GM19372 (cell line): ENCODE measurements around the gene NDUFAF5.
A peak's percentile ranks its signal among the peaks of the same experiment; 100 is the strongest.
"Not testable (repeated sequence)": the region's sequence is repeated elsewhere in the genome, so short reads cannot be mapped to it uniquely, and the experiment has no call there.

Source experiments
- ATAC-seq: cut with Tn5 transposase; IDR thresholded peaks from one replicate; pipeline ENCODE4 v1.9.1; 2021; ENCODE audit warnings: mild to moderate bottlenecking, low read depth, moderate library complexity; ENCODE audit not compliant: unreplicated experiment

Gene NDUFAF5, protein sequence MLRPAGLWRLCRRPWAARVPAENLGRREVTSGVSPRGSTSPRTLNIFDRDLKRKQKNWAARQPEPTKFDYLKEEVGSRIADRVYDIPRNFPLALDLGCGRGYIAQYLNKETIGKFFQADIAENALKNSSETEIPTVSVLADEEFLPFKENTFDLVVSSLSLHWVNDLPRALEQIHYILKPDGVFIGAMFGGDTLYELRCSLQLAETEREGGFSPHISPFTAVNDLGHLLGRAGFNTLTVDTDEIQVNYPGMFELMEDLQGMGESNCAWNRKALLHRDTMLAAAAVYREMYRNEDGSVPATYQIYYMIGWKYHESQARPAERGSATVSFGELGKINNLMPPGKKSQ

DNA sequence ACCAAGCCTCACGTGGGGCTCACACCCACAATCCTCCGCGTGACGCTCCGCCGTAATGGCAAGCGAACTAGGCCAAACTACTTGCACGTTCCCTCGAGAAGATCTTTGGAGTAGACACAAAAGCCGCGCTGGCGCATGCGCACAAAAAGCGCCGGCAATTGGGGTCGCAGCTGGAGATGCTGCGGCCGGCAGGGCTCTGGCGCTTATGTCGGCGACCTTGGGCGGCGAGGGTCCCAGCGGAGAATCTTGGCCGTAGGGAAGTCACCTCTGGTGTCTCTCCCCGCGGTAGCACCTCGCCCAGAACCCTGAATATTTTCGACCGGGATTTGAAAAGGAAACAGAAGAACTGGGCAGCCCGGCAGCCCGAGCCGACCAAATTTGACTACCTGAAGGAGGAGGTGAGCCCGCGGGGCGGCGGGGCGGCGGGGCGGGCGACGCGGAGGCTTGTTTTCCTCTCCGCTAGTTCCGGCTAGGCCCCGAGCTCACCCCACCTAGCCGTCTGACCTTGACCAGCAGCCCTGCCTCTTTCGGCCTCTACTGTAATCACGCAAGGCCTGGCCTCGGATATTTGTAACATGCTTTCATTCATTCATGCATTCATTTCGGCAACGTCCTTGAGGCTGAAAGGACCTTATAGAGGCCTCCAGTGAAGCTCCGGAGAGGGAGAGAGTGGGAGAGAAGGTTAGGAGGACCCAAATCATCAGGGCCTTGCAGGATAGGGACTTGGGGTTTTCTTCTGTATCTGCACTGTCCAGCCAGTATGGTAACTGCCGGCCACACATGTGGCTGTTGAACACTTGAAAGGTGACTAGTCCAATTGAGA is at the start of gene NDUFAF5, which contains the start of gene ESF1:
NDUFAF5 (plus strand) TSS at position 136 of the 823 bp plus-strand sequence; CDS start at position 177, 41 bp downstream.
ESF1 (minus strand) TSS at position 27 of the 823 bp plus-strand sequence. CDS start 1,779 bp downstream, outside the sequence.
- ATAC-seq: peak; percentile 91

DNA sequence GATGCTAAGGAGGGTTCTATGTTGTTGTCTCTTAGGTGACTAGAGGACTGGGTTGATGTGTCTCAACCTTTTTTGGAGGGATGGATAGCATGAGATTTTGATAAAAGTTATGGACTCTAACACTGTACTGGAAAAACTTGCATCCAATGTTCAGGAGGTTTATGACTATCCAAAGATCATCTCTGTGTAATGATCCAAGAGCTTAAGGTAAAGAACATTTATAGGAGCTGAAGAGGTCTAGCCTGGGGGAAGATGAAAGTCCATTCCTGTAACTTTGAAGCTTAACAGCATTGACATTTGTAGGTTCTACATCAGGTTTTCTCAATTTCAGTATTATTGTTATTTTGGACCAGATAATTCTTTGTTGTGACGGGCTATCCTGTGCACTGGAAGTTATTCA is 49.0 kb upstream of the NDUFAF5 start:
- no peak for ATAC-seq

DNA sequence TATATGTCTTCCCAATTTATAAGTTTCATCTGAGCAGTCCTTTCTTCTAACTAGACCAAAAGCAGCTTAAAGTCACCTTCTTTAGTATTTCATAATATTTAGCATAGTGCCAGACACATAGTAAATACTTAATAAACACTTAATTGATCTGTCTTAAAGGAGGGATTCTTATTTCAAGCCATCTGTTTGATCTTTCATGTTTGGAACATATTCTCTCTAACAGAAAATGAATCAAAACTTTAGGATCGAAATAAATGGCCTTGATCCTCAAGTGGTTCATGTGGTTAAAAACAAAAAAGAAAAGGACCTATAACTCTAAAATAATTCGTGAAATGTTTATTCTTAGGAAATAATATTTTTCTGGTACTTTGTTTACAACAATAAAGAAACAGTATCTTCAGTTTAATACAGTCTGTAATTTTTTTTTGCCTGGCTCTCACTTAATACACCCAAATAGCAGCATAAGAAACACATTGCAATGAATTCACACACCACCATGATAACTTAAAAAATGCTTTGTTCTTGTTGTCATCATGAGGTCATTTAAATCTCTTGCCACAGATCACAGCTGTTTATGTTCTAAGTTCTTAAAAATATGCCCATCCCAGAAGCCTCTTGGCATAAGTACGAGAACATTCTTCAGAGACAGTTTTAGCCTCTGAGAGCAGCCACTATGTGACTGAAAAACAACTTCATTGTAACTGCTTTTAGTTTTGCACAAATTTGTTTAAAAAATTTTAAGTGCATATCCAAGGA is 48.2 kb upstream of the NDUFAF5 start:
- no peak for ATAC-seq

DNA sequence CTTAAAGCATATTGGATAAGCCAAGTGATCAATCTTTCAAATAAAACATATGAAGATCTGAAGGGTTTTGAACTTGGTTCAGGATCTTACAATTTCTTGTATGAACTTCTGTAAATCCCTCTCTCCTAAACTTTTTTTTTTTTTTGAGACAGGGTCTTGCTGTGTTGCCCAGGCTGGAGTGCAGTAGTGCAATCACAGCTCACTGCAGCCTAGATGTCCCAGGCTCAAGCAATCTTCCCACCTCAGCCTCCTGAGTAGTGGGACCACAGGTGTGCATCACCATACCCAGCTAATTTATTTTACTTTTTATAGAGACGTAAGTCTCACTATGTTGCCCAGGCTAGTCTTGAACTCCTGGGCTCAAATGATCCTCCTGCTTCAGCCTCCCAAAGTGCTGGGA is 46.6 kb upstream of the NDUFAF5 start:
- ATAC-seq: not testable (repeated sequence)

DNA sequence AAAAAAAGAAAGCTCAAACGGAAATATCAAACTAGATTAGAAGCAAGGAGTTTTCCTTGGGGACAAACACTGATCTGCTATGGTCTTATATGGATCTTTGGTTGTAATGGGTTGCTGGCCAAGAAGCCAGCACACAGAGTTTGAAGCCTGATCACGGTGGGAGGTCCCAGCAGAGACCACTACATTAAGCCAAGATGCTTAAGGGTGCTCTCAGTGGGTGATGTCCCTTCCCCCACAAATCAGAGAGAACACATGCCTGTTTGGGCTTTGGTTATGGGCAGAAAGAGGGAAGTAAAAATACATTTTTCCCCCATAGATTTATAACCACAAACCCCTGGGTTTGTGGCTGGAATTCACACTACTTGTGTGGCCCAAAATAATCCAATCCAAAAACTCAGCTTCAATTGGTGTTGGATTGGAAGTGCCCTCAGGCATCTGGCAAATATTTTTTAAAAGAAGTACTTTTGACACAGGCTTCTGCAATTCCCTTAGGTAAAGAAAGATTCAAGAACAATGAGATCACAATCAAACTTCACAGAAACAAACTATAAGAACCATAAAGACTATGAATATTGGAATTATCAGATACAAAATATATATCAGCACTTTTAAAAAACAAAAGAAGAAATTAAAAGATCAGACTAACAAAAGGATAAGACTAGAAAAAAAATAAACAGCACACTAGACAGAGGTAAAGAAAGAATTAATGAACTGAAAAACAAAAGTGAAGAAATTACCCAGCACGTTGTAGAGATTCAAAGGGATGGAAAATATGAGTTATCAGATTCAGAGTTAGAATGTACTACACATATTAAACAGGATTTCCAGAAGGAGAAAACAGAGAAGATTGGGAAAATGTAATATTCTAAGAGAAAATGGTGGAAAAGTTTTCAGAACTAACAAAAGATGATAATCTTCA is 44.8 kb upstream of the NDUFAF5 start:
- ATAC-seq: no peak

DNA sequence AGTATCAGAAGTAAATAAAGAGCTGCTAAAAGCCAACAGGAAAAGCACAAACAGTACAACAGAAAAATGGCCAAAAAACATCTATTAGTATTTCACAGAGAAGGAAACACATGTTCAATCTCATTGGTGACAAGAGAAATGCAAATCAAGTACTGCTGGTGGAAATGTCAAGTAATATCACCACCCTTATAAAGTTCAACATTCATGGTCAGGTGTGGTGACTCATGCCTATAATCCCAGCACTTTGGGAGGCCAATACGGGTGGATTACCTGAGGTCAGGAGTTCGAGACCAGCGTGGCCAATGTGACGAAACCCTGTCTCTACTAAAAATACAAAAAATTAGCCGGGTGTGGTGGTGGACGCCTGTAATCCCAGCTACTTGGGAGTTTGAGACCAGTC is 42.9 kb upstream of the NDUFAF5 start:
- no peak for ATAC-seq

DNA sequence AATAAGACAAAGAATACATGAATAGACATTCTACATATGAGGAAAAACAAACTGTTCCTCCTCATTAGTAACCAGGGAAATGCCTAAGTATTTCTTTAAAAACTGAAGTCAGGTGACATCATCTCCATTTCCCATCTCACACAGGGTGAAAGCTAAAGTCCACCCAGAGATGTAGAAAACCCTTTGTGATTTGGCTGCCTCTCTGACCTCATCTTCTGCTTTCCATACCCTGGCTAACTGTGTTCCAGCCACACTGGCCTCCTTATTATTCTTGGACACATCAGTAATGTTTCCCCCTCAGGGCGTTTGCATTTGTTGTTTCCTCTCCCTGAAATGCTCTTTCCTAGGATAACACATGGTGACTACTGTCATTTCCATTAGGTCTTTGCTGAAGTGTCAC is 40.5 kb upstream of the NDUFAF5 start:
- ATAC-seq: no peak

DNA sequence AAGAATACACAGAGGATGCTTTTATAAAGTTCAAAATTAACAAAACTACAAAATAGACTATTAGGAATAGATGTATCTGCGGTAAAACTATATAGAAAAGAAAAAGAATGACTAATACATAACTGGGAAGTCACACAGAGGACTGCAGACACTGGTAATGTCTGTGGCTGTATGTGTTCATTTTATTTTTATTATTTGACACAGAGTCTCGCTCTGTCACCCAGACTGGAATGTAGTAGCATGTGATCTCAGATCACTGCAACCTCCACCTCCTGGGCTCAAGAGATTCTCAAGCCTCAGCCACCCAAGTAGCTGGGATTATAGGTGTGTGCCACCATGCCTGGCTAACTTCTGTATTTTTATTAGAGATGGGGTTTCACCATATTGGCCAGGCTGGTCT is 39.0 kb upstream of the NDUFAF5 start:
- ATAC-seq: no peak

DNA sequence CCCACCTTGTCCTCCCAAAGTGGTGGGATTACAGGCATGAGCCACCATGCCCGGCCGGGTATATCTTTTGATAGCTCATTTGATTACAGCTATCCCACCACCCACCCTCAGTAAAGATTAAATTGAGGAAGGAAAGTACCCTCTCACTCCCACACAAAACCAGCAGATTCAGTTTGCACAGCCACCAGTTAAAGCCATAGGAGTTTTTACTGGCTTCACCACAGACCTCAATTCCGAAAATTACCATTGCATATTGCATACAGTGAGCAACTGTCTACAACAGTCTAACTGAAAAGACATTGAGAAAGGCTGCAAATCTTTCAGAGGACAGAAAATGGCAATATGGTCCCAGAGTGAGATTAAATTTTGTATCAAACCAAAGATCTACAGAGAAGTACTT is 35.0 kb upstream of the NDUFAF5 start:
- ATAC-seq: no peak

DNA sequence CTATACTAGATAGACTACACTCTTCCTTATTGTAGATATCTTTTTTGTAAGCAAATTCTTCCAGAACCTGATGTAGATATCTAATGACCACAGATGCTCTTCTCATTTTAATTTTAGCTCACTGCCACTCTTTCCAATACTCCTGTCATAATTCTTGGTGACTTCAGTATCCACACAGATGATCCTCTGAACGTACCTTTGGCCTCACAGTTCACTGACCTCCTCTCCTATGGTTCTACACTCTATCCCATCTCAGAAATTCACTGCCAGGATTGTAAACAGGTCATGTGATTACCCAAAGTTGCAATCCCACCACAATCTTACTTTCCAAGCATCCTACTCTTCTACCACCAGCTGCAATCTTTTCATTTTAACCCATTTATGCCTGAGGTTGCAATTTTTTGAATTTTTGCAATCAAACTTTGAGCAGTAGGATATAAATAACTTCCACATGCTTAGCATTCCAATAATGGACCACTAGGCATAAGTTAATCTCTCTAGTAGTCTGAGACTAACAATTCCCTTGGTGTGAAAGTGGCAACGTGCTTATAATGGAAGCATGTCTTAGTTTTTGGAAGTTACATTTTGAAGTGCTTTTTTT is 31.3 kb upstream of the NDUFAF5 start:
- no peak for ATAC-seq

DNA sequence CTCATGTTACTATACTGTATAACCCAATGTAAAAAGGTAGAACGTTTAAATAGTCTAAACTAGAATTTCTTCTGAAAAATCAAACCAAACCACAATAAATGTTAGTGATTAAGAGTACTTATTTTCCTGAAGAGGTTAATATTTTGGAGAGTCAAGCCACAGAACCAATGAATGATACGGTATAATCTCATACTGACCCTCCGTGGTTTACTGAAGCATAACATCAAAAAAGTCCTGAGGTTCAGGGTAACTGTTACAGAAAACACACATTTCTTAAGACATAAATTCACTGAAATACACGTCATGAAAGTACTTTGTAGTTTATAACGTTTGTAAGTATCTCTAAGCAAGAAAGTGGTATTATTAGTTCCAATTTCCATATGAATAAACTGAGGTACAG is 29.0 kb upstream of the NDUFAF5 start:
- ATAC-seq: no peak

DNA sequence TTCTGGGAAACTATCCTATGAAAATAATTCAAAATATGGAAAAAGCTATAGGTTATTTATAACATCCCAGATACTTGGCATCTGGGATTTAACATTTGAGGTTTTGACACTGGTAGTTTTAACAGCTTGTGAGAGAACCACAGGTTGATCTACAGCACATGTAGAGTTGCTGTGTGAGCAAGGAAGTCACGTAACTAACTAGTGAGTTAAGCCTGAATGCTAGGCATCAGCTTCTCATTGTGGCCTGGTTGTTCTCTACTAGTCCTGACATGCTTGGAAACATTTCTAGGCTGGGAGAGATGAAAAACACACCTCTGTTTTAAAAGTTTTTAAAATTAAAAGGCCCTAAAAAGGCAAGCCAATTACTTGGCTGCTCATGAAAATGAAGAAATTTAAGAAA is 28.3 kb upstream of the NDUFAF5 start:
- no peak for ATAC-seq

DNA sequence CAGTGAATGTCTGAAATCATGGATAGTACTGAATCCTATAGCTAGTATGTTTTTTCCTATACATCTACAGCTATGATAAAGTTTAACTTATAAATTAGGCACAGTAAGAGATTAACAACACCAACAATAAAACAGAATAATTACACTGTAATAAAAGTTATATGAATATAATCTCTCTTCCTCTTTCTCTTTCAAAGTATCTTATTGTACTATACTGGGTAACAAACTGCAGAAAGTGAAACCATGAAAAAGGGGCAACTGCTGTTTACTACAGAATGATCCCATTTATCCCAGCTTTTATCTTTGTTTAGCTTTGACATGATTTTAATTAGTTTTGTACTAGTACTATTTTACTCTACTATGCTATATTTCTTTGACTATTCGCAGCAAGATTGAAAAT is 25.9 kb upstream of the NDUFAF5 start:
- no peak for ATAC-seq

DNA sequence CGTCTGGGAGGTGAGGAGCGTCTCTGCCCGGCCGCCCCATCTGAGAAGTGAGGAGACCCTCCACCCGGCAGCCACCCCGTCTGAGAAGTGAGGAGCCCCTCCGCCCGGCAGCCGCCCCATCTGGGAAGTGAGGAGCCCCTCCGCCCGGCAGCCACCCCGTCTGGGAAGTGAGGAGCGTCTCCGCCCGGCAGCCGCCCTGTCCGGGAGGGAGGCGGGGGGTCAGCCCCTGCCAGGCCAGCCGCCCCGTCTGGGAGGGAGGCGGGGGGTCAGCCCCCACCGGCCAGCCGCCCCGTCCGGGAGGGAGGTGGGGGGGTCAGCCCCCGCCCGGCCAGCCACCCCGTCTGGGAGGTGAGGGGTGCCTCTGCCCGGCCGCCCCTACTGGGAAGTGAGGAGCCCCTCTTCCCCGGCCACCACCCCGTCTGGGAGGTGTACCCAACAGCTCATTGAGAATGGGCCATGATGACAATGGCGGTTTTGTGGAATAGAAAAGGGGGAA is 24.3 kb upstream of the NDUFAF5 start:
- ATAC-seq: not testable (repeated sequence)

DNA sequence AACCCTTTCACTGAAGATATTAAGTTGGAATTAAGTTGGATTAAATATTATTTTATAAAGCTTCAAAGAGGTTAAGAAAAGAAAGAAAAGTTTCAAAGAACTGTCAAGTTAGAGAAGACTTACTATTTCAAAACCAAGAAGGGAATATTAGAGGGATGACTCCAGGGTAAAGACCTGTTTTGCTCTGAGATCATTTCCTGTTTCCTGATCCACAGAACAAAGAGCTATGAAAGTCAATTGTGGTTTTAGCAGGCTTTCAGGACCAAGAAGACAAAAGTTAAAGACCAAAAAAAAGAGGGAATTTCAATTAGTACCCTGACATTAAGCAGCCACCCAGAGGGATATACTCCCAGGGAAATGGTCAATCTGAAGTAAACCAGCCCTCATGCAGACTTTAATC is 19.5 kb upstream of the NDUFAF5 start:
- no peak for ATAC-seq

DNA sequence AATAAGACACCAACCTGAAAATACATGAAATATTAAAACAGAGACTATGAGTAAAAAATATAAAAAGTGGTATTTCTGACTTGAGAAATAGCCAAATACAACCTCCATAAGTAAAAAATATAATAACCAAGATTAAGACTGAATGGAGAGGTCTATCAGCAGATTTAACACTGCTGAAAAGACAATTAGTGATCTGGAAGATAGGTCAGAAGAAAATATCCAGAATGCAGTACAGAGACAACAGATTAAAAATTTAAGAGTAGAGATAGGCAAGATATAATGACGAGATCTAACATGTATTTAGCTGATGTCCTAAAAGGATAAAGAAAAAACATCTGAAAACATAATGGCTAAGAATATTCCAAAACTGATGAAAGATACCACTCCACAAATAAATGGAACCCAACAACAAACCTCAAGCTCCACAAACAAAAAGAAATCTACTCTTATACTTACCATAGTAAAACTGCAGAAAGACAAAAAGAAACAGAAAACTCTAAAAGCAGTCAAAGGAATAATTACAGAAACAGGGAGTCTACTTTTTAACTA is 18.9 kb upstream of the NDUFAF5 start:
- ATAC-seq: no peak

DNA sequence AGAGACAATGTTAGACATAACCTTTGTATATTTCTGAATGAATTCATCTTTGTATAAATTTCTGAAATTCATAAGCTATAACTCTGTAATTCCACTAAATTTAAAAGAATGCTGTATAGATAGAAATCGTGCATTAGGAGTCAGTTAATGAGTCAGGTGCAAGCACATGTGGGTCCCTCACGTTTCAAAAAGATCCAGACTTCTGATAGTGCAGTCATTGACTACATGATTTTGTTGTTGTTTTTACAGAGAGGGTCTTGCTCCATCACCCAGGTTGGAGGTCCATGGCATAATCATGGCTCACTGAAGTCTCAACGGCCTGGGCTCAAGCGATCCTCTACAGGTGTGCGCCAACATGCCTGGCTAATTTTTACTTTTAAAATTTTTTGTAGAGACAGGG is 14.7 kb upstream of the NDUFAF5 start:
- ATAC-seq: no peak

DNA sequence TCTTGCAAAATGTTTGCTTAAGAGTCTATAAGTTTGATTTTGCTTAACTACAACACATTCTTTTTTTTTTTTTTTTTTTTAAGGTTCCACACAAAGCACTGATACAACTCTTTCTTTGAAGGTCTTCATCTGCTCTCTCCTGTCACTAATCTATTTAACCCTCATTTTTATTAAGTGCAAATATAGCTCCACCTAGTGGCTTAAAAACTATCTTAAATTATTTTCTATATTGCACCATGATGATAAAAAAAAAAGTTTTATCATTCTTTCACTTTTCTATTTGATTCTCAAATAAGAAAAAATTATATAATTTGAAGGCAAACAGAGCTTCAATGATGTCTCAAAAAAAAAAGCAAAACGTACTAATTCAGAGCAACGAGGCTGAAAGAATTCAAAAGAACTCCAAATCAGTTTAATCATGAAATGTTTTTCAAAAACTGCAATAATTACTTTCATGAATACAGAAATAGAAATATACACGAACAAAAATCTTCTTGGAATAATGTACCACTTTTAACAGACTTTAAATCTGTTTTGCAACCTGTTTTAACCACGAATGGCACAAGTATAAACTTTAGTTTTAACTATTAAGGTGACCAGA is 12.9 kb upstream of the NDUFAF5 start:
- no peak for ATAC-seq

DNA sequence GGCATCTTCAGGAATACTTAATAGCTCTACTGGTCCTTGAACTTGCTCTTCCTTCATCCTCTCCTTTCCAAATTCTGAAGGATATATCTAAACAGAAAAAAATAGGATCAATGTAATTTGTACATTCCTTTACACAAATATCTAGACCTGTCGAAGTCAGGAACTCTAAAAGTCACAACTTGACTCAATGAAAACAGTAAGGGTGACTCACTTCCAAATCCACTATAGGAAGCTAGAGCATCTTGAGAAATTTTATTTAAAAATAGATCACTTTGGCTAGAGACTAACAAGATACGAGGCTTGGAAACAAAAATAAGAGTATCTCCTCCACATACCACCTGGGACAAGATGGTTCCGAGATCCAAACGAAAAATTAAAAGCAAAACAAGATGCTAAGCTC is 12.3 kb upstream of the NDUFAF5 start:
- no peak for ATAC-seq
